Tibial nerve (tissue), 4 donors: ENCODE measurements around the gene UTS2R. TPM values are rescaled to one million over a fixed set of nuclear protein-coding genes. Genes with fewer than 3 reads are reported as not detected.

Experiments used
- DNase-seq, 2 donors: peaks; one replicate each; pipeline ENCODE4 v3.0.0-alpha.2; 2019; ENCODE audit warnings: low spot score in 2 of 2
- H3K27ac ChIP-seq, 4 donors: fragments of 200-600 bp; sonication (generic) in 3 of 4; one replicate each; pipeline ENCODE4 v1.5.1; 2017 to 2019; ENCODE audit warnings: mild to moderate bottlenecking in 1 of 4
- H3K27me3 ChIP-seq, 2 donors: fragments of 200-600 bp; sonication (generic) in 1 of 2; one replicate each; pipeline versions ENCODE4 v1.5.1 to v1.6.0; 2017 to 2019
- H3K36me3 ChIP-seq, 3 donors: fragments of 200-600 bp; sonication (generic); one replicate each; pipeline ENCODE4 v1.5.1; 2018 to 2019
- H3K4me1 ChIP-seq, 4 donors: fragments of 200-600 bp; sonication (generic) in 3 of 4; one replicate each; pipeline ENCODE4 v1.5.1; 2017 to 2019
- H3K4me3 ChIP-seq, 4 donors: fragments of 200-600 bp; sonication (generic) in 3 of 4; one replicate each; pipeline ENCODE4 v1.5.1; 2017 to 2019; ENCODE audit warnings: mild to moderate bottlenecking in 1 of 4, moderate library complexity in 1 of 4
- H3K9me3 ChIP-seq, 4 donors: fragments of 200-600 bp; sonication (generic) in 3 of 4; one replicate each; pipeline ENCODE4 v1.5.1; 2017 to 2019
- EP300 ChIP-seq, 2 donors: sonication (generic); formaldehyde crosslinking; IDR thresholded peaks; one replicate each; pipeline ENCODE4 v1.6.1; 2017; ENCODE audit warnings: antibody characterized with exemption in 2 of 2, mild to moderate bottlenecking in 1 of 2
- POLR2A ChIP-seq, 2 donors: fragments of 450-650 bp; IDR thresholded peaks; one replicate each; pipeline ENCODE4 v1.6.1; 2017; ENCODE audit warnings: antibody characterized with exemption in 2 of 2, mild to moderate bottlenecking in 2 of 2, moderate library complexity in 2 of 2
- WGBS, 2 donors: methylation state at CpG; one replicate each; pipeline ENCODE4 v1.1.5; 2018; 5-methylcytosine and 5-hydroxymethylcytosine counted together
- total RNA-seq, 4 donors: library from RNA; depleted of rRNA; stranded (reverse); fragments of >200 nt; gene quantifications; one replicate each; pipeline ENCODE4 v1.1.0, GENCODE V29; 2016
- TF ChIP-seq, protein P1 (sequence below), 5 experiments: fragments of 200-600 bp in 3 of 5; fragments of 450-650 bp in 2 of 5; sonication (generic) in 3 of 5; IDR thresholded peaks; one replicate each; pipeline ENCODE4 v1.5.1; 2016 to 2019; ENCODE audit warnings: antibody characterized with exemption in 5 of 5, mild to moderate bottlenecking in 3 of 5, moderate library complexity in 2 of 5

The UTS2R gene
- total RNA-seq, 4 donors from 2014 or later = 0.20 TPM; not detected in 3

DNA sequence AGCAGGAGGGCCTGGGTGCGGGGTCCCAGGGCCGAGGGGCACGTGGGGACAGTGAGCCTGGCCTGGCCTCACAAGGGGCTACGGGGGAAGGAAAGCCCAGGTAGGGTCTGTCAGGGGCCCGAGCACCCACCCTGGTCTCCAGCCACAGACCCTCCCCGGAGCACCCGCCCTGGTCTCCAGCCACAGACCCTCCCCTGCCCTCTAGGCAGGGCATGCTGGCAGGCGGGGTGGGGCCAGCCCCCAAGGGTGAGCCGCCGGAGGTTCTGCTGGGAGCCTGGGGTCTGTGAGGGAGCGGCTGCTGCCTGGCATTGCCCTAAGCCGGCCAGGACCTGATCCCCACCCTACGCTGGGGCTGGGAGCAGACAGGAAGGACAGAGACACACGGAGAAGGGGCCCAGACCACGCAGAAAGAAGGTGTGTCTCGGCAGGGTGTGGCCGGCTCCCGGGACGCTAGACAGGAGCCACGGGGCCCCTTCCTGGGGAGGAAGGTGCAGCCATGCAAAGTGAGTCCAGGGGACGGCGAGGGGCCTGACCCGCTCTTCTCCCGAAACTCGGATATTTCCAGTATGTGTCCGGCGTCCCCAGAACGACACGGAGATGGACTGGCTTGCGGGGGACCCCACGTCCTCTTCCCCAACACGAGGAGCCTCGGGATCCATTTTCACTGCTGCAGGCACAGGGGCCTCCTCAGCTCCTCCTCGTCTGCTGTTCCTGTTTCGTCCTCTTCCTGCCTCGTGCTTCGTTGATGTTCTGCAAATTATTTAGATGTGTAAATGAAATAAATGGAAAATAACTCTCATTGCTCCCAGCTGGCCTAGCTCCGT, 15.5 kb downstream of the UTS2R start:
- no peak overlapping the region for H3K4me3 ChIP-seq
- peaks cover 0 to 23% (median 0%) of the 10 kb centered on the region in 3 donors for H3K36me3 ChIP-seq
- H3K27me3 ChIP-seq = peaks cover 0 to 45% of the 10 kb centered on the region in 2 donors
- H3K4me1 ChIP-seq = peaks cover 0 to 36% (median 5%) of the 10 kb centered on the region in 4 donors
- H3K9me3 ChIP-seq = no peaks in the 10 kb centered on the region
- peak overlapping the region in 1 of 4 donors; percentile 0 for H3K27ac ChIP-seq
- WGBS, 2 donors = 53 to 57% methylated on average over 35 to 36 of the region's 38 CpGs
- no peak for DNase-seq
- TF ChIP-seq, protein P1, sequence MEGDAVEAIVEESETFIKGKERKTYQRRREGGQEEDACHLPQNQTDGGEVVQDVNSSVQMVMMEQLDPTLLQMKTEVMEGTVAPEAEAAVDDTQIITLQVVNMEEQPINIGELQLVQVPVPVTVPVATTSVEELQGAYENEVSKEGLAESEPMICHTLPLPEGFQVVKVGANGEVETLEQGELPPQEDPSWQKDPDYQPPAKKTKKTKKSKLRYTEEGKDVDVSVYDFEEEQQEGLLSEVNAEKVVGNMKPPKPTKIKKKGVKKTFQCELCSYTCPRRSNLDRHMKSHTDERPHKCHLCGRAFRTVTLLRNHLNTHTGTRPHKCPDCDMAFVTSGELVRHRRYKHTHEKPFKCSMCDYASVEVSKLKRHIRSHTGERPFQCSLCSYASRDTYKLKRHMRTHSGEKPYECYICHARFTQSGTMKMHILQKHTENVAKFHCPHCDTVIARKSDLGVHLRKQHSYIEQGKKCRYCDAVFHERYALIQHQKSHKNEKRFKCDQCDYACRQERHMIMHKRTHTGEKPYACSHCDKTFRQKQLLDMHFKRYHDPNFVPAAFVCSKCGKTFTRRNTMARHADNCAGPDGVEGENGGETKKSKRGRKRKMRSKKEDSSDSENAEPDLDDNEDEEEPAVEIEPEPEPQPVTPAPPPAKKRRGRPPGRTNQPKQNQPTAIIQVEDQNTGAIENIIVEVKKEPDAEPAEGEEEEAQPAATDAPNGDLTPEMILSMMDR (IDR thresholded peaks at IDR 0.05) = no peak
- TF ChIP-seq POLR2A (IDR thresholded peaks at IDR 0.05) = no peak
- TF ChIP-seq EP300 (IDR thresholded peaks at IDR 0.05) = no peak

- no peak overlapping the region for H3K4me3 ChIP-seq
- DNase-seq = no peak
- H3K27me3 ChIP-seq = peaks cover 0 to 42% of the 10 kb centered on the region in 2 donors
- H3K4me1 ChIP-seq = peaks cover 0 to 36% (median 5%) of the 10 kb centered on the region in 4 donors
- no peak overlapping the region for H3K27ac ChIP-seq
- peaks cover 0 to 29% (median 0%) of the 10 kb centered on the region in 3 donors for H3K36me3 ChIP-seq
- no peaks in the 10 kb centered on the region for H3K9me3 ChIP-seq
- 55 to 61% methylated on average over 3 of the region's 3 CpGs for WGBS, 2 donors
- TF ChIP-seq POLR2A (IDR thresholded peaks at IDR 0.05) = no peak
These were observed 16.1 kb downstream of the UTS2R start for GRCh38 chr17:82387705-82388106.

- 68 to 78% methylated on average over 28 to 33 of the region's 34 CpGs for WGBS, 2 donors
- Histone ChIP-seq H3K27me3 (peaks cover 0 to 37% of the 10 kb centered on the region in 2 donors), H3K9me3 (no peaks in the 10 kb centered on the region), H3K4me1 (peaks cover 0 to 36% (median 5%) of the 10 kb centered on the region in 4 donors), H3K4me3 (no peak overlapping the region), H3K36me3 (peaks cover 0 to 36% (median 0%) of the 10 kb centered on the region in 3 donors), H3K27ac (no peak overlapping the region)
- DNase-seq = no peak
- TF ChIP-seq, protein P1 (IDR thresholded peaks at IDR 0.05) = no peak
- TF ChIP-seq EP300 (IDR thresholded peaks at IDR 0.05) (no peak), POLR2A (IDR thresholded peaks at IDR 0.05) (no peak)
These were observed 16.8 kb downstream of the UTS2R start for GRCh38 chr17:82388223-82388921.

DNA sequence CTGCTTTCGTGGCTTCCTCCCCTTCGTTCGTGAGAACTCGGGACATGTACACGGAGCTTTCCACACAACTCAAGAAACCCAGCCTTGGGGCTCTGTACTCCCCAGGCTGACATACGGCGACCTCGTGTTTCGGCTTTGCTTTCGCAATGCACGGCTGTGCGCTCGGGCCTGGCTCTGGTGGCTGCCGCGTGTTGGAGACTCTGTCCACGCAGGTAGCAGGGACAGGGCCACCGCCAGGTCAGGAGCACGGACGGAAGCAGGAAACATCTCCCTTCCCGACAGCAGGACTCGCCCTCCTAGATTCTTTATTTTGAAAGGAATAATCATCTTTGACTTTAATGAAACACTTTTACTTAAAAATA, 17.3 kb downstream of the UTS2R start:
- Histone ChIP-seq H3K4me3 (no peak overlapping the region), H3K4me1 (peaks cover 0 to 36% (median 5%) of the 10 kb centered on the region in 4 donors), H3K36me3 (peaks cover 0 to 41% (median 0%) of the 10 kb centered on the region in 3 donors), H3K27ac (no peak overlapping the region), H3K27me3 (peaks cover 0 to 32% of the 10 kb centered on the region in 2 donors), H3K9me3 (no peaks in the 10 kb centered on the region)
- no peak for DNase-seq
- 76 to 88% methylated on average over 21 of the region's 21 CpGs for WGBS, 2 donors
- TF ChIP-seq EP300 (IDR thresholded peaks at IDR 0.05) (no peak), POLR2A (IDR thresholded peaks at IDR 0.05) (no peak)
- TF ChIP-seq, protein P1 (IDR thresholded peaks at IDR 0.05) = no peak

DNA sequence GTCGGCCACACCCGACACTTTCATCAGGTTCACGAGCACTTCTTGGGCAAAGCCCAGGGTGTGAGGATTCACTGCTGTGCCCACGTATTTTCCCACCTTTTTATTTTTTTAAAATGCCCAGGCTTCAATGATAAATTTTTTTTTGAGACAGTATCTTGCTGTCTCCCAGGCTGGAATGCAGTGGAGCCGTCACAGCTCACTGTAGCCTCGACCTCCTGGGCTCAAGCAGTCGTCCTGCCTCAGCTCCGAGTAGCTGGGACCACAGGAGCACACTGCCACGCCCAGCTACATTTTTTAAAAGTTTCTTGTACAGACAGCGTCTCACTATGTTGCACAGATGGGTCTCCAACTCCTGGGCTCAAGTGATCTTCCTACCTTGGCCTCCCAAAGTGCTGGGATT, 17.8 kb downstream of the UTS2R start:
- Histone ChIP-seq H3K27ac (no peak overlapping the region), H3K36me3 (peaks cover 0 to 46% (median 0%) of the 10 kb centered on the region in 3 donors), H3K4me3 (no peak overlapping the region), H3K9me3 (no peaks in the 10 kb centered on the region), H3K27me3 (peaks cover 0 to 28% of the 10 kb centered on the region in 2 donors), H3K4me1 (peaks cover 0 to 34% (median 5%) of the 10 kb centered on the region in 4 donors)
- DNase-seq = no peak
- TF ChIP-seq, protein P1 (IDR thresholded peaks at IDR 0.05) = no peak
- TF ChIP-seq EP300 (IDR thresholded peaks at IDR 0.05) = no peak
- WGBS, 2 donors = 81 to 82% methylated on average over 10 of the region's 10 CpGs
